T-helper 9 cell (primary cell): Measurements from ENCODE around the gene KCNK16.

Experiments
- DNase-seq: peaks from one replicate; pipeline ENCODE4 v3.0.0-alpha.2; 2020

Gene KCNK16

DNA sequence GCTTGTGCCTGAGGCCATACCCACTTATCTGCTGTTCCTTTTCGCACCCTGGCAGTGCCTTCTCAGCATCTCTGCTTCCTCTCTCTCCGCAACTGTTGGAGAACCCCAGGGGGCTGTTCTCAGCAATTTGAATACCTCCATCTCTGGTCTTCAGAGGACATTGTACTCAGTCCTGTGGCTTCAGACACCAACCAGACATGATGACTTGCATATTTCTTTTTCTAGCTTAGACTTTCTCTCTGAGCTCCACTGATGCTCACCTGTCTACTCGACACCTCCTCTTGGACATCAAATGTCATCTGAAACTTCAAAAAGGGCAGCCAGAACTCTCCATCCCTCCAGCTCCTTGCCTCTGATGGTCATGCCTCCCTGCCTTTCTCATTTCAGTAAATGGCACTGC is 18.9 kb upstream of the KCNK16 start:
- DNase-seq, result no peak

DNA sequence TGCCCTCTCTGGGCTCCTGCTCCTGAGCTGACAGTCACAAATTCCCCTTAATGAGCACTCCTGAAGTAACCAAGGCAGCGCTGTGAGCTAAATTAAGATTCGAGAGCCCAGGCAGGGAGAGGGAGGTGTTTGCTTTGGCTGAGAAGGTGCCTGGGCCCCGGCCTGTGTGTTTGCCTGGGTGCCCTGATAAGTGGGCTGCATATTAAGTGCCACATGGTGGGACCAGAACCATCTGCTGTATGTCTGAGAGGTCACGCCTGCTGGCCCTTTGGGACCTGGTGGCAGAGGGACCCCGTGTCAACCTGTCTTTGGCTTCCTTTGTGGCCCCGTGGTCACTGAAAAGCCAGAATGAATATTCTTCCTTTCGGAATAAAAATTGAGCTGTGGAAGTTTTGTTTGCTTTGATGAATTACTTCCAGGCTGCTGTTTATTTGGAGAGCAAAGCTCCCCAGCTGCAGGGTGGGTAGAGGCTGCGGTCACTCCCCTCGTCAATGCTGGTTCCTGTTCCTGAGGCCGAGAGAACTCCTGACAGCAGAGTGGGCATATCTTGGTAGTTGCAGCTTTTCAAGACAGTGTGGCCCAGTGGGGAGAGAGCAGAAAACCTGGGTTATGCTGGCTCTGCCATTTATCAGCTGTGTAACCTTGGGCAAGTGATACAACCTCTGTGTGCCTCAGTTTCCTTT is 17.5 kb upstream of the KCNK16 start:
- no peak for DNase-seq

DNA sequence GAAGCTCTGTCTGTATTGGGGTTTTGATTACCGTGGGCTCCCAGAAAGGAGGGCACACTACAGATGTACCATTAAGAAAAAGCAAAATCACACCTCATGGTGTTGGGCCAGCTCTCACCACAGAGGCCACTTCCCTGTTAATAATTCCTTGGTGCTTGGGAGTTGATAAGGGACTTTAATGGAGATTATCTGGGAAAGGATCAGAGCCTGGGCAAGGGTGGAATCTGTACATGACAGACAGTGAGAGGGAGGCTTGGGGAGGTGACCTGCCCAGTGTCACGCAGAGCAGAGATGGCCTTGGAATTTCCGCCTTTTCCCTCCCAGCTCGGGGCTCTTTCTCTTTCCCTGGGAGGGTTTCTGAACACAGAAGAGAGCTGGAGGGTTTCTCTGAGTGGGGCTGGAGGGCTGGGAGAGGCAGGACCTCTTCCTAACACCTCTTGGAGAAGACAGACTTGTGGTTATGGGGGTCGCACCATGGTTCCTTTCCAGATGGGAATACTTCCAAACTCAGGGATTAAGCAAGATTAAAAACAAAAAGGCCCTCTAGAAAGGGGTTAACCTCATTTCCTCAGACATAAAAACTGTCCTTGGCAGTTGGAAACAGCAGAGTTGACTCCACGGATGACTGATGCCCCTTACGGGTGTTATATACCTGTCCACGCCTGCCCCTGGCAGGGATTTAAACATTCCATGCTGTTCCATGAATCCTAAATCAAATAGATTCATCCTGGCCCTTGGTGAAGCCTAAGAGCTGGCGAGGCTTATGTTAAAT is 16.8 kb upstream of the KCNK16 start:
- DNase-seq, result no peak

DNA sequence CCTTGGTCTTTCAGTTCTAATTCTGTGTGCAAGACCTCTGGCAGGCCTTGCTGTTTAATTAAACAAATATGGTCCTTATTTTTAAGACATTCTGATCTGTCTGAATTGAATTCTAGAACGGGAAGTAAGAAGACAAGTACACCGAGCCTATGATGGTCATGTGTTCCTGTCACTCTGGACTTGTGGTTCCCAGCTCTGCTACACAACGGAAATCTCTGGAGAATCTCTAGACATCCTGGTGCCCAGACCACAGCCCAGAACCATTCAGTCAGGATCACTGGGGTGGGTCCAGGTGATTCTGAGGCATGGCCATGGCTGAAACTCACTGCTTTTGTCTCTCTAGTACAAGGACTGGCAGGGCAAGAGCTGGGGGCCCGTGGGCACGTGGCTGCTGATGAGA is 15.9 kb upstream of the KCNK16 start:
- DNase-seq, result no peak

- no peak for DNase-seq
These were observed 13.5 kb upstream of the KCNK16 start for GRCh38 chr6:39335780-39336545.

GRCh38 chr6:39333644-39334438 is 11.3 kb upstream of the KCNK16 start:
- no peak for DNase-seq

- DNase-seq, result no peak
These were observed 8.0 kb upstream of the KCNK16 start for GRCh38 chr6:39330476-39330875.

DNA sequence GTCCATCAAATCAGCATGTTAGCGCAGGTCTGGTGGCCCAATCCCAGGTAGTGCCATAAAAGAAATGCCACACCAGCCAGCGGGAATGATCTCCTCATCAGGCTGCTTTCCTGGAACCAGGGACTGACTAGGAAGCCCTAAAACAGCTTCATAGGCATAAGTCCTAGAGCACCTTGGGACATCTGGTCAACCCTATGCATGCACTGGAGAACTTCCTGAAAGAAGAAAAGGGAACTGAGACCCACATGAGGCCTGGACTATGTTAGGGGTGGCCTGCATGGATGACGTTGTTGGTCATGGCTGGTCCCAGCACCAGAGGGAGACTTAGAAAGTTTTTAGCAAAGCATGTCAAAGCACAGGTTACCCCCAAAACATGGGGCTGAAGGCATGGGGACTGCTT is 7.6 kb upstream of the KCNK16 start:
- DNase-seq, result no peak

- no peak for DNase-seq
These were observed 5.6 kb upstream of the KCNK16 start for GRCh38 chr6:39328066-39328465.

DNA sequence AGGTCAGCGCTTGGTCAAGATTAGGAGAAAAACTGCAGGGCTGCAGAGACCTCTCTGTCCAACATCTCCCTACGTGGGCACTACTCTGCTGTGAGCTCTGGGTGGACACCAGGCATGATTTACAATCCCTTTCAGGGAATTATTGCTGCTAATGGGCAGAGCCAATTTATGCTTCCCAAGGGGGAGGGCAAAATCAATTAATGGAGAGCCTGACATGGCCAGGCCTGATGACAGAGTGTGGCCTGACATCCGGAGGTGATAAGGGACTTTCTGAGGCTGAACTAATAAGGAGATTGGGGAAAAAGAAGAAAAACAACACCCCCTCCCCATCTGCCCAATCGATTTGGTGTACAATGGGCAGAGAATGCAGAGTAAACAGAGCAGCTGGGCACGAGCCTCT is 5.0 kb upstream of the KCNK16 start:
- DNase-seq, result no peak

- no peak for DNase-seq
These were observed 741 bp downstream of the KCNK16 start for GRCh38 chr6:39321761-39322160.

DNA sequence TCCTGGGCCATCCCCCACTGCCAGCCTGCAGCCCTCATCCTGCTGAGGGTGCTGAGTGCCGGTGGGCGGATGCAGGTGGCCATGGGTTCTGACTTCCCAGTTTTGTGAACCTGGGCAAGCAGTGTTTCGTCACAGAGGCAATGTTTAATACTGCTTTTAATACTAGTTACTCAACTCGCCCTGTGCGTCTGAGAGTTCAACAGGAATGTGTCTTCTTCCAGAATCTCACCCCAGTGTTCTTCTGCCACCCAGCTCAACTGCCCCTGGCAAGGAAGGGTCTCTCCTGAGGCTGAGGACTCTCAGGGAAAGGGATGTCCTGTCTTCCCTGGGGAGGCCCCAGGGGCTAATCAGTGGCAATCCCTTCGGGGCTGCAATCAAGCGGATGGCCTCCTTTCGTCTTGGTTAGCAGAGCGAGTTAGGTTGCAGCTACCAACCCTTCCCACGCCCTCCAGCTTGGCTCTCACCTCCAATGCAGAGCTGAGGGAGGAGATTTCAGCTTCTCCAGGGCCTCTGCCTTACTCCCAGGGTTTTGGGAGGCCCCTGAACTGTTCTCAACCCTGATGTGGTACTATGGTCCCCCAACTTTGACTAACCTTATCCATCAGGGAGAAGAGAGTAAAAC is 2.0 kb downstream of the KCNK16 start:
- no peak for DNase-seq

GRCh38 chr6:39319621-39320362 is 2.7 kb downstream of the KCNK16 start:
- DNase-seq, result no peak

DNA sequence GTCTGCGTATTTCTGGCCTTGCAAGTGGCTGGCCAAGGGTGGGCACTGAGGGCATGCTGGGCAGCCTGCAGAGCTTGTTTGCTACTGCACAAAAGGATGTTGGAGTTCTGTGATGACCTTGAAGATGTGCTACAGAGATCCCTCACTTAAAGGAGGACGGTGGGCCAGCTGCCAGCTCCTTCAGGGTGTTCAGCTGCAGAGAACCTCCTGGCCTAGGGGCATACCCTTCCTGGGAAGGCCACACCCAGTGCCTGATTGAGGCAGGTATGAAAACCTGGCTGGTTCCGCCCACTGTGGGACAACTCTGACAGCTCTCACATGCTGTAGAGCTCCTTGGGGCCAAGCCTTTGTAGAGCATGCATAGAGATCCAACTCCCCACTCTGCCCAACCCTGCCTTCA is 5.2 kb downstream of the KCNK16 start:
- DNase-seq, result no peak

DNA sequence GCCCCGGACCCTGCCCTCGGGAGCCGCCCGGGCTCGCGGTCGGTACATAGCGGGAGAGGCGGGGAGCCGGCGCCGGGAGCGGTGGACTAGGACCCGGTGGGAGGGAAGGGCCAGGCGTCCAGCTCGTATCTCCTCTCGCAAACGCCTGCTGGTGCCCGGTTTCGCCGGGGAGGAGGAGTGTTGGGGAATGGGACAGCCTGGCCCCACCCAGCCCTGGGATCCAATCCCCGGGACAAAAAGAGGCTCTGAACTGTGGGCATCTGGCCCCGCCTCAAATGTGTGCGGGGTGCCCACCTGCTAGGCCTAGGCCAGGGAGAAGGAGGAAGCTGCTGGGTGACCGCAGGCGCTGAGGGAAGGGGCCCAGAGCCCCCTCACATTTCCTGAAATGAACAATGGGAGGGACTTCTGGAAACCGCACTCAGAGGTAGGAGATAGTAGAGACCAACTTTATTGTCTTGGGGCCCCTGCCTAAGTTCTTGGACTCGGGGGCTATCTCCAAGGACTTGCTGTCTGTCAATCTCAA is 8.2 kb downstream of the KCNK16 start, which contains the start of gene KCNK17:
Gene KCNK17, minus strand, starts transcription at position 147 of the 523 bp plus-strand sequence. Its CDS starts 99 bp downstream, at position 48.
- DNase-seq, result no peak

DNA sequence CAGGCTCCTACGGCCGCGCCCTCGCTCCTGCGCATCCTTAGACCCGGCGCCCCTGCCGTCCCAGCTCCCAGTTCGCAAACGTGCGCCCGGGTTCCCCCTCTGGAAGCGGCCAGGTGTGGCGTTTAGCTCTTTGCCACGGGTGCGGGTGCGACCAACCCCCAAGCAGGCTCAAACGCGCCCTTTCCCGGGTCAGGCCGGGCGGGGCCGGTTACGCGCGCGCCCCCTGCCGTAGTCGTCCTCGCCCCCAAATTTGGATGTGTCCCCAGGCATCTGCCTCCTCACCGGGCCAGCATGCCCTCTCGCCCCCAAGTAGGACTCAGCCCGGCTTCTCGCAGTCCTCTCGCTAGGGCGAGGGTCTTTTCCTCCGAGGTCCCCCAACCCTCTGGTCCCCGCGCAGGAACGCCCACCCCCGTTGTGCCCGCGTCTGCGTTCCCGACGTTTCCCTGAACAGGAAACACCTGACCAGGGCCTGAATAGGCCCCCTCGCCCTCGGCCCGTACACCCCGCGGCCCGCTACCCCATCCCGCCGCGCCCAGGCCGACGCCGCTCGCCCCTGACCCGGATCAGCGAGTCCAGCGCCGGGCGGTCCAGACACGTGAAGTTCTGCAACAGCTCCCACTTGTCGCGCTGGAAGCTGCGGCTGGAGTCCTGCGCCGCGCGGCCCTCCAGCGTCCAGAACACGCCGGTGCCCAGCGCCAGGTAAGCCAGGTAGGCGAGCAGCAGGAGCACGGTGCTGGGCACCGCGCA is 8.8 kb downstream of the KCNK16 start:
- DNase-seq, result no peak

- no peak for DNase-seq
These were observed 9.5 kb downstream of the KCNK16 start for GRCh38 chr6:39312912-39313525.

- DNase-seq, result no peak
These were observed 12.0 kb downstream of the KCNK16 start for GRCh38 chr6:39310542-39310941.

- peak; percentile 36 for DNase-seq
These were observed 12.5 kb downstream of the KCNK16 start for GRCh38 chr6:39309942-39310531.

- DNase-seq, result no peak
These were observed 15.0 kb downstream of the KCNK16 start for GRCh38 chr6:39307462-39307861.
